ENCODE results near the gene SYTL3.

The SYTL3 gene

DNA sequence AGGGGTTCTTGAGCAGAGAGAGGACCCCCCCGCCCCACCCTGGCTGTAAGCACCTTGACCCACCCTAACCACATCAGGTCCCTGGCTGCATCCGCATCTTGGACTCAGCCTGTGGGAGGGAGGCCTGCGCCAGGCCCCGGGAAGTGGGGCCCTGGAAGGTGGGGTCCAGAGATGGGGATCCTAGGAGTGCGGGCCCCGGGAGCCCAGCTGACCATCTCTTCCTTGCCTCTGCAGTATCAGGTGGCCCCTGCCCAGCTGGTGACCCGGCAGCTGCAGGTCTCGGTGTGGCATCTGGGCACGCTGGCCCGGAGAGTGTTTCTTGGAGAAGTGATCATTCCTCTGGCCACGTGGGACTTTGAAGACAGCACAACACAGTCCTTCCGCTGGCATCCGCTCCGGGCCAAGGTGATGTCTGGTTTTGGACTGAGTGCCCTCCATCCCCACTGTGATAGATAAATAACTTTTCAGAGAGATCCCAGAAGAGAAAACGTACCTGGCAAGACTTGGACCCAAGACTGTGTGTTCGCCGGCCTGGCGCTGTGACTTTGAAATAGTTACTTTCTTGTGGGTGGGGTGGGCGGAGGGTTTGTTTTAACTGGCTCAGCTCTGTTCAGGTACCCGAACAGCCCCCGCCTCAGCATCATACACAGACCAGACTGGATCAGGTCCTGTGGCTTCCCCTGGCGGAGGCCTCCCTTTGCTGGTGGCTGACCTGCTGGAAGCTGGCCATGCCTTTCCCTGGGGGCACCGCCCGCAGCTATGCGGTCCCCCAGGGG is 107.3 kb downstream of the SYTL3 start:
- DNase-seq (ENCODE audit: low read depth in 4 of 4, low spot score in 1 of 4) = no peak

DNA sequence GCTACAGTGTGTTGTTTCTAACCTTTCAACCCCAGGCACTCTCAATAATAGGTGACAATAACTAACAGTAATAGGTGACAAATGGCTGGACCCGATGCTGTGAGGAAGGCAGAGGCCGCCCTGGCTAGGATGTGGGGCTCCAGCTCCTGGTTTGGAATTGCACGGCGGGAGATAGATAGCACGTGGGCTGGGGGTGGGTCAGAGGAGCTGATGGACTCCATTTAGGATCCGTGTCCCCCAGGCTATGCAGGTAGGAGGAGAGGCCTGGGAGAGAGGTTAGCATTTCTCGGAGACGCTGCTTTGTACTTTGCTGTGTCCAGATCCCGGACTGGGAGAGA is 107.9 kb downstream of the SYTL3 start:
- DNase-seq (ENCODE audit: low read depth in 4 of 4, low spot score in 1 of 4) = no peak

DNA sequence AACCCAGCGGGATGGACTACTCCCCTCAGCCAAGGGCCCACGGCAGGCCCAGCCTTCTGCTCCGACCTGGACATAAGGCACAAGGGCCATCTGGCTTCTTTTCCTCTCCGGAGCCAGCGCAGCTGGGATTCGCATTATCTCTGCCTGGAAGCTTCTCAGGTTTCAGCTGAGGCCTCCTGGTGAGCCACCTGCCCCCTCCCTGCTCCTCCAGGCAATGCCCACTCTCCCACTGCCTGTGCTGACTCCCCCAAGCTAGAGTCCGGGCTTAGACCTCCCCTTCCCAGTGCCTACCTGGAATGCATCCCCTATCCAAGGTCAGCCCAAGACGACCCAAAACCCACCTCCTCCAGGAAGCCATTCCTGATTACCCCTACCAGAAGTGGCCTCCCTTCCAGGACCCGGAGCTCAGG is 108.6 kb downstream of the SYTL3 start:
- no peak for DNase-seq (ENCODE audit: low read depth in 4 of 4, low spot score in 1 of 4)

DNA sequence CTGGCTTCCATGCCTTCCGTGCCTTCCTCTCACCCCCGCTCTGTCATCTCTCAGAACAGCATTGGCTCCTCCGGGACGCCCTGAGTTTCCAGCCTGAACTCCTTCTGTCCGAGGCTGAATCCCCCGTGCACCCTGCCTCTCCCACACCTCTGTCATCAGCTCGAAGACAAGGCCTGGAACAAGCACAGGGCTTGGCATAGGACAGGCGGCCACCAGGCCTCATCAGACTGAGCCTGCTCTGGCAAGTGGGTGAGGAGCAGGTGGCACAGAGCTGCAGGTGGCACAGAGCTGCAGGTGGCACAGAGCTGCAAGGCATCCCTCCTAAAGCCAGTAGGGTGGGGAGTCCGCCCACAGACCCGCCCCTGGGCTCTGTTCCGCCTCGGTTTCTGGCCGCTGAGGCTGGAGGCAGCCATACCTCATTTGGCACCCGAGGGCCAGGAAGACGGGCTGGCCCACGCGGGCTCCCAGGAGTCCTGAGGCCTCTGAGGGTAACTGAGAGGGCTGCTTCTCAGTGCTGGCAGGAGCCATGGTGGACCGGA is 109.2 kb downstream of the SYTL3 start:
- DNase-seq (ENCODE audit: low read depth in 4 of 4, low spot score in 1 of 4) = no peak

DNA sequence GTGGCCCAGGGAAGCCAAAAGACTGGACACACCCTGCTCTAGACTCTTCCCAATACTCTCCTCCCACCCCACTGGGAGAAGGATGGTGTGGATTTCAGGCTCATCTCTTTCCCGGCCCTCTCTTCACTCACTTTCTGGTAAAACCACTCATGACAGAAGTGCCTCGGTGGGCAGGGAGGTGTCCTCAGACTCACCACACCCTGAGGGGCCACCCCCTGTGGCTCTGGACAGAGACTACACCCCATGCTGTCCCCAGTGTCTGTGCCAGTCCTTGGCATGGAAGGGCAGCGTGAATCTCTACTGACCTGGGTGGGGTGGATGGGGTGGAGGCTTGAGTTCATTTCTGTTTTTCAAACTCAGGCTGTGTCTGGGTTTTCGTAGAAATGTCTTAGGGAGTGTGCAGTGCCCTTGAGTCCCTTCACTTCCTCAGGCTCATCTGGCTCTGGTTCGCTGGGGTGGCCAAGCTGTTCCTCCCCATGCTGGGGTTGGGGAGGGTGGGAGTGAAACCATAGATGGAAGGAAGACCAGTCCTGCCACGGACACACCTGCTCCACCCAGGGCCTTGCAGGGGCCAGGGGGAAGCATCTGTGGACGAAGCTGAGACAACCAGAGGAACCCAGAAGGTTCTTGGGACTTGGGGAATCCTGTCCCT is 110.2 kb downstream of the SYTL3 start:
- no peak for DNase-seq (ENCODE audit: low read depth in 4 of 4, low spot score in 1 of 4)

DNA sequence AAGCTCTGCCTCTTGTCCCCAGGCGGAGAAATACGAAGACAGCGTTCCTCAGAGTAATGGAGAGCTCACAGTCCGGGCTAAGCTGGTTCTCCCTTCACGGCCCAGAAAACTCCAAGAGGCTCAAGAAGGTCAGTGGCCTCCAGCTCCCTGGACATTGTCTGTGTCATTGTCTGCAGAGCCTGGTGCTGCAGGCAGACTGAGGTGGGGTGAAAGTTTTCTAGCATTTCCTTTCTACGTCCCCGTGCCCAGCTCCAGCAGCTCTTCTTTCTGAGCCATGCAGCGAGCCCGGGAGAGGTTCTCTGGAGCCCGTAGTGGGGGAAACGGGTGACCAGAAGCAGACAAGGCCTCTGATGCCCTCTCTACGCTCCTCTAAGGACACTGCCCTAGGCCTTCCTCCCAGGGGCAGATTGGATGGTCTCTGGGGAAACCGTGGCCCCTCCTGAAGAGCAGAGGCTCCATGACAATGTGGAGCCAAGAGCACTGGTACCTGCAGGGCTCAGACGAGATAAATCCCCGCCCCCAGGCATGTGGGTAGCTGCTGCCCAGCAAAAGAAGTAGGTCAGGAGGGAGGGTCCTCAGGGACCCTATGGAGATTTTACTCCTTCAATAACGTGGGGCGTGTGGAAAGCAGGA is 110.9 kb downstream of the SYTL3 start:
- DNase-seq (ENCODE audit: low read depth in 4 of 4, low spot score in 1 of 4) = no peak

DNA sequence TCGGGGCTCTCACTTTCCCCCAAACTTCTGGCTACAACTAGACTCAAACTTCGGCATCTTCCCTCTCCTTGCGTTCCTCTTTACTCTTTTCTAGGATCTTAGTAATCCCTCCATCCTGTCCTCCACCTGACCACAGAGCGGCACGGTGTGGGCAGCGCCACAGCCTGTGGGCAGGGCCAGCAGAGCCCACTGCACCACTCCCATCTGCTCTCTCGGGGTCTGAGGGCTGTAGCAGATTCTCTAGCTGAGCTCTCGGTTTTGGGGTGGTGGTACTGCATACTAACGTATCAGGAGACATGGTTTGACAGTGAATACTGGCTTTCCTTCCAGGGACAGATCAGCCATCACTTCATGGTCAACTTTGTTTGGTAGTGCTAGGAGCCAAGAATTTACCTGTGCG is 111.9 kb downstream of the SYTL3 start:
- DNase-seq (ENCODE audit: low read depth in 4 of 4, low spot score in 1 of 4) = no peak

DNA sequence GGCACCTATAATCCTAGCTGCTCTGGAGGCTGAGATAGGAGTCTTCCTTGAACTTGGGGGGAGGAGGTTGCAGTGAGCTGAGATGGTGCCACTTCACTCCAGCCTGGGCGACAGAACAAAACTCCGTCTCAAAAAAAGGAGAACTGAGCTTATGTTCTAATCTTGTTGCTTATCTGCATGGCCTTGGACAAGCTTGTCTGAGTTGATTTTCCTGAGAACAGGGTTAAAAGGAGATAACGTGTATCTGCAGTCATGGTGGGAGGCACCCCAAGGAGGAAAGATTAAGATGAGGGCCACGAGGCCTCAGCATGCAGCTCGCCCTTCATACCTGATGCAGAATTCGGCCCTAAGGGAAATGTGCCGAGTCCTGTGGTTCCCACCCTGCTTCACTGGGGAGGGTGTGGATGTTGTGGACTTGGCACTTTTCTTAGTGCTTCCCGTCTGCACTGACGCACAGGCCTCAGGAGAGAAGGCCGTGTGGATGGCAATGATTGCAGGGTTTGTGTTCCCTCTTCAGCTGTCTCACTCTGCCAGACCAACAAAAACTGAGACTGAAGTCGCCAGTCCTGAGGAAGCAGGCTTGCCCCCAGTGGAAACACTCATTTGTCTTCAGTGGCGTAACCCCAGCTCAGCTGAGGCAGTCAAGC is 113.1 kb downstream of the SYTL3 start:
- no peak for DNase-seq (ENCODE audit: low read depth in 4 of 4, low spot score in 1 of 4)

DNA sequence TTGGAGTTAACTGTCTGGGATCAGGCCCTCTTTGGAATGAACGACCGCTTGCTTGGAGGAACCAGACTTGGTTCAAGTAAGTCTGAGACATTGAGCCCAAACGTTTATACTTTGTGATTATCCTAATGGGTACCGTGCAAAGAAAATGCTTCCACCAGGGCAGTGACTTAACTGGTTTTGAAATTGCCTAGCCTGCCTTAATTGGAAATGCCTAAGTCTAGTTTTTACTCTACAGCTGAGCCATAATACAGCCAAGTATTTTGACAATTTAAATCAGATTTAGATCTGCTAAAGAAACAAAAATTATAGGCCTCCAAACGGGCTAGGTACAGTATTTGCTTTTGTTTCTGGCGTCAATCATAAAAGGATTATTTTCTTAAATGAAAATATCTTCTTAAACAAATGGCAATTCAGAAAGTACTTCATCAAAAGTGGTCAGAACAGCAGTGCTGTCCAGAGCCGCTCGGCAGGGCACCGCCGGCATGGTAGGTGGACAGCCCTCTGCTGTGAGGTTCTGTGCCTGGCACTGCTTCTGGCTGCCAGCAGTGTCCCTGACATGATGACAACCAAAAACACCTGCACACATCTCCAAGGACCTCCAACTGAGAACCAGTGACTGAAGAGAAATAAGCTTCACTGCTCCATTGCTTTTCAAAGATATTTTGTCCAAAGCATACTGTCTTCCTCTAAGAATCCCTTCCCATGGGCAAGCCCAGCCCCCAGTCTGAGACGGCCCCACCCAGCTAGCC is 113.8 kb downstream of the SYTL3 start:
- no peak for DNase-seq (ENCODE audit: low read depth in 4 of 4, low spot score in 1 of 4)

DNA sequence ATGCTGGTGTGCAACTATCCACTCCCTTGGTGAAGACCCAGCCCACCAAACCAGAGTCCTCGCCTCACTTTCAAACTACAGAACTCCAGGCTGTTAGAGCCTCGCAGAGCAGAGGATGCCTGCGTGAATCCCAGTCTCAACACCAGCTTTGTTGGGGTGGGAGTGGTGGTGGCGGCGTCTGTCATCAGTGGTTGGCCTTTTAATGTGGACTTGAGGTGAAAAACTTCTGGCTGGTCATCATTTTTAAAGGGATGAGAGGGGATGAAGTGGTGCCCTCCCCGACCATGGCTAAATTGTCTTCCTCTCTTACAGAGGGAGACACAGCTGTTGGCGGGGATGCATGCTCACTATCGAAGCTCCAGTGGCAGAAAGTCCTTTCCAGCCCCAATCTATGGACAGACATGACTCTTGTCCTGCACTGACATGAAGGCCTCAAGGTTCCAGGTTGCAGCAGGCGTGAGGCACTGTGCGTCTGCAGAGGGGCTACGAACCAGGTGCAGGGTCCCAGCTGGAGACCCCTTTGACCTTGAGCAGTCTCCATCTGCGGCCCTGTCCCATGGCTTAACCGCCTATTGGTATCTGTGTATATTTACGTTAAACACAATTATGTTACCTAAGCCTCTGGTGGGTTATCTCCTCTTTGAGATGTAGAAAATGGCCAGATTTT is 114.5 kb downstream of the SYTL3 start:
- no peak for DNase-seq (ENCODE audit: low read depth in 4 of 4, low spot score in 1 of 4)

DNA sequence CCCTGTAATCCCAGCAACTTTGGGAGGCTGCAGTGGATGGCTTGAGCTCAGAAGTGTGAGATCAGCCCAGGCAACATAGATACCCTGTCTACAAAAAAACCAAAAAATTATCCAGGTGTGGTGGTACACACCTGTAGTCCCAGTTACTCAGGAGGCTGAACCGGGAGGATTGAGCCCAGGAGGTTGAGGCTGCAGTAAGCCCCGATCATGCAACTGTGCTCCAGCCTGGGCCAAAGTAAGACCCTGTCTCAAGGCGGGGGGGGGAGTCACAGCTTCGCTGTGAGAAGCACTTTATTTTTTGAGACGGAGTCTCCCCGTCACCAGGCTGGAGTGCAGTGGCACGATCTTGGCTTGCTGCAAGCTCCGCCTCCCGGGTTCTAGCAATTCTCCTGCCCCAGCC is 115.1 kb downstream of the SYTL3 start:
- no peak for DNase-seq (ENCODE audit: low read depth in 4 of 4, low spot score in 1 of 4)

DNA sequence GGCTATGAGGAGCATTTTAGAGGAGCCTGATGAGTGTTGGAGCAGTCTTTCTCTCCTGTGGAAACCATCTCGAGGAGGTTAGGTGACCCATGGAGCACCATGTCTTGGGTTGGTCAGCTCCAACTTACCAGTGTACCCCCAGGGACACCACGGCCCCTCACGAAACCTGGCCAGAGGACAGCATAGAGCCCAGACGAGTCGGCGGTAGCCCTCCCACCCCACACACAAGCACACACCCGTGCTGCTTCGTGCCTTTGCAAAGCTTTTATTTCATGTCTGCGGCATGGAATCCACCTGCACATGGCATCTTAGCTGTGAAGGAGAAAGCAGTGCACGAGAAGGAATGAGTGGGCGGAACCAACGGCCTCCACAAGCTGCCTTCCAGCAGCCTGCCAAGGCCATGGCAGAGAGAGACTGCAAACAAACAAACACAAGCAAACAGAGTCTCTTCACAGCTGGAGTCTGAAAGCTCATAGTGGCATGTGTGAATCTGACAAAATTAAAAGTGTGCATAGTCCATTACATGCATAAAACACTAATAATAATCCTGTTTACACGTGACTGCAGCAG is 115.7 kb downstream of the SYTL3 start:
- no peak for DNase-seq (ENCODE audit: low read depth in 4 of 4, low spot score in 1 of 4)

DNA sequence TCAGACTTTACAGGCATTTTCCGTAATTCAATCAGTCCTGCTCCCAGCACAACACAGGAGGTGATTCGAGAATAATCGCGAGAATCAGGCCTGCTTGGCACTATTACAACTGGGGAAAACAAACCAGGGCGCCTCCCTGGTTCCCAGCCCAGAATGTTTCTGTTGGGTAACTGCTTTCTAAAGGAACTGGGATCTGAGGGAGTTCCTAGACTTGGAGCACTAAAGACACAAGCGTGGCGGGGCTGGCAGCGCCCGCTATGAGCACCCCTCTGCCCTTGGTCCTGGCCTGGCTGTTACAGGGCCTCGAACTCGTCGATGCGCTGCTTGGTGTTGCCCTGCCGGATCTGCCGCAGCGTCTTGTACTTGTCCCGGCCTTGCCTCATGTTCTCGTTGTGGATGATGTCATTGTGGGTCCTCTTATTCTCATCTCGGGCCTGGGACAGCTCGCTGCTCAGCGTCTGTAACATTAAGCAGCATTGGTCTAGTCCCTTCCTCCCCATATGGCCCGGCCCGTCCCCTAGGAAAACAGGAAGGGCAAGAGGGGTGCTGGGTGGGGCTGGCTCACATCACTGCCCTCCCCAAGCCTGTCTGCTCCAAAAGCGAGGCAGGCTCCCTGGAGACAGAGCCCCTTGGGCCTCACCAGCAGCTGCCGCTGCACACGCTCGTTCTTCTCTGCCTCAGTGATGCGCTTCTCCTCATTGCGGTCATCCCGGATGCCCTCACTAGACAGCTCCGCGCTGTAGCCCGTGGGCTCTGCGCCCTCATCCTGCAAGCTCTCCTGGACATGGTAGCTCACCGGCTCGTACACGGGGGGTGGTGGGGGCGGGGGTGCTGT is 117.0 kb downstream of the SYTL3 start:
- no peak for DNase-seq (ENCODE audit: low read depth in 4 of 4, low spot score in 1 of 4)

DNA sequence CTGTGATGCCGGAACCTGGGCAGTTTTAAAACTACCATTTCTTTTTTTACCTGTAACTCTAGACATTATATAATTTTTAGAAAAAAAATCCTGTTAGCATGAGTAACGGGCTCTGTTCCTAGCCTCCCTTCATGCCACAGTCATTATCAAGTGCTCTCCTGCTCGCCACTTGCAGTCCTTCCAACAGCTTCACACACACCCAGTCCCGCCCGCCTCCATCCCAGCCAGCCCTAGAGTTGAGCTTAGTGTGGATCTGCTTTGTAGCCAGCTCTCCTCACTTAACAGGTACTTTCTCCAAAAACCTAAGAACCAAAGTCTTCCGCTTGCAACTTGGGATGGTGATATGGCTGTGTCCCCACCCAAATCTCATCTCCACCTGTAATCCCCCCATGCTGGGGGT is 117.9 kb downstream of the SYTL3 start:
- DNase-seq (ENCODE audit: low read depth in 4 of 4, low spot score in 1 of 4) = no peak

DNA sequence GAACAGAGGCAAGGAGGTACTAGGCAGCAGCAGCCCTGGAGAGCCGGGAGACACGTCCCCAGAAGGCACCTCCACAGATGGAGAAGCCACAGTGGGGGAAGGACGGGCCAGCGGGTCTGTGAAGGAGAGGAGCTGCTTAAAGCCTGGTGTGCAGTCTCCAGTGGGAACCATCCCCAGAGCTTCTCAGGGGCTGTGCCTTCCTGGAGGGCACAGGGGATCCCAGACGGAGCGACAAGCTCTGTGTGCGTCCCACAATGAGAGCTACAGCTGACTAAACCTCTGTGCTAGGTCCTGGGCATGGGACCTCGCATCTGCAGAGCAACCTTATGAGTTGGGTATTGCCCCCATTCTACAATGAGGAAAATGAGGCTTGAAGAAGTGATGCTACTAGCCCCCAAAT is 118.6 kb downstream of the SYTL3 start:
- DNase-seq (ENCODE audit: low read depth in 4 of 4, low spot score in 1 of 4) = no peak

DNA sequence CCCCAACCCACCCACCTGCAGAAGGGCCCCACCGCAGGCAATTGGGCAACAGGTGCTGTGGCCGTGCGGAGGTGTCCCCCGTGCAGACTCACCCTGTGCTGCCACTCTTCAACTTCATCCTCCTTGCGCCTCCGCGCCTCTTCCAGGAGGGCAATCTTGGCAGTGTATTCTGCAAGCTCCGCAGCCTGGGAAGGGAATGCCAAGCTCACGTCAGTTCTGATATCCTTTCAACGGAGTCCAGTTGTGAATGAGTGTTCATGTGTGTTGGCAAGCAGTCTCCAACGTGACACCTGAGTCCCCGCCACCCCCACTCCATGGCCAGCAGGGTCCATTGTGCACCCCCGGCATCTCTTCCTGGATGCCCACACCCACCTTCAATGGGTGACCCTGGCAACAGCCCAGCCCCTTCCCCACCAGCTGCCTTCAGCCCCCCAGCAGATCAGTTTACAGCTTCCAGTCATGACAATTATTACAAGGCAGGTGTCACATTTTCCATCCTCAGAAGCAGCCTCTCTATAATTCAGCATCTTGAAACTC is 119.4 kb downstream of the SYTL3 start:
- DNase-seq (ENCODE audit: low read depth in 4 of 4, low spot score in 1 of 4) = no peak

DNA sequence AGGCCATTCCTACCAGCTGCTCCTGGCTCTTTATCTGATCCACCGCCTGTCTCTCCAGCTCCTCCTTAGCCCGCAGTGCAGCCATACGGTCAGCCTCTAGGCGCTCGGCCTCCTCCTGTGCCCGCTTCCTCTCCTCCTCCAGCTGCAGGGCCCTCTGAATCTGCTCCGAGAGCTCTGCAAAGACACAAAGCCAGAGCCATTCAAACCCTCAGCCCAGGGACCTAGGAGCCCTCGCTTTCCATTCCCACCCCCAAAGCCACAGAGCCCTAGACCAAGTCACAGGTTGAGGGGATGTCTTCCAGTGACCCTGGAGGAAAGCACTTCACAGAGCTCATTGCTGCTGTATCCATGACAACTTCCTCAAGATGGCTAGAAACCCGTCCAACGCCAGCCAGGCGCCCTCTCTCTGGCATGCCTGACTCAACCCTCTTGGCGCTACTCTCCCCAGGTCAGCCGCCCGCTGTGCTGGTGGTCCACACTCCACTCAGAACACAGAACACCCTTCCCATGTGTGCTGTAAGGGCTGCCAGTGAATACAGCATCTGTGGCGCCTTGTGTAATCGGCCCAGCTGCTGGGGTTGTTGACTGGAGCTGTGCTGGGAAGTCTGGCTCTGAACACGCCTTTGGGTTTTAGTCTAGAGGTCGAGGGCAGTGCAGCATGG is 120.0 kb downstream of the SYTL3 start:
- no peak for DNase-seq (ENCODE audit: low read depth in 4 of 4, low spot score in 1 of 4)

DNA sequence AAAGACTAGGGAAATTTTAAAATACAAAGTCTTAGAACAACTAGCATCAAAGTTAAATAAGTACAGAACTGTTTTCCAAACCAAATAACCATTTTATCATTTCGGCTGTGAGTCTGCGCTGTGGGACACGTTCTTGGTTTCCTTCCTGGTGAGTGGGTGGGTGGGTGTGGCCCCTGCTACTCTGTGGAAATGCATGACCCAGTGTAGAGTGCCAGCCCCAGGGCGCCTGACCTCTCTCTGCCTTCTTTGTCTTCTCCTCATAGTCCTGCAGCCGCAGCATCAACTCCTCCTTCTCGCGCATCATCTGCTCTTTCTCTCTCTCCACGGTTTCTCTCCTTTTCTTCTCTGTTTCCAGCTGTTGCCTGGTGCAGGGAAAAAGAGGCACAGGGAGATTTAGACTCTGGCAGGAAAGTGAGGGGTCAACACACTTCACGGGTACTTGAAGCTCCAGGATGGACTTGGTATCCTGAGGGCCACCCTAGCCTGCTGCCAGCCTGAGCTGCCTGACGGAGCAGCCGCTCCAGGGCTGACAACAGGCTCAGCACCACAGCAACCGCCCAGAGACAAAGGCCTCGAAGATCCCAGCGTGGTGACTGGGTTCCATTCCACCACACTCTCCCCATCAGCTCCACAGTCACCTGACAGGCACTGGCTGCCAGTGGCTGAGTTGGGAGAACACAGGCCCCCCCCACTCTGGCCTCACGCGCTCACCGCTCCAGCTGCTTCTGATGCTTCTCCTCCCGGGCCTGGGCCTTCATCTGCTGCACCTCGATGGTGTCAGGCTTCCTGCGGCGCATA is 120.9 kb downstream of the SYTL3 start:
- no peak for DNase-seq (ENCODE audit: low read depth in 4 of 4, low spot score in 1 of 4)

Data from stimulated activated CD4-positive, alpha-beta T cell treated with anti-CD3 and anti-CD28 coated beads, Interleukin-1b, Interleukin-23, amount 100 ng/mL, for 24 hours (primary cell).